Measurements from ENCODE around the gene DR1.

Gene DR1

DNA sequence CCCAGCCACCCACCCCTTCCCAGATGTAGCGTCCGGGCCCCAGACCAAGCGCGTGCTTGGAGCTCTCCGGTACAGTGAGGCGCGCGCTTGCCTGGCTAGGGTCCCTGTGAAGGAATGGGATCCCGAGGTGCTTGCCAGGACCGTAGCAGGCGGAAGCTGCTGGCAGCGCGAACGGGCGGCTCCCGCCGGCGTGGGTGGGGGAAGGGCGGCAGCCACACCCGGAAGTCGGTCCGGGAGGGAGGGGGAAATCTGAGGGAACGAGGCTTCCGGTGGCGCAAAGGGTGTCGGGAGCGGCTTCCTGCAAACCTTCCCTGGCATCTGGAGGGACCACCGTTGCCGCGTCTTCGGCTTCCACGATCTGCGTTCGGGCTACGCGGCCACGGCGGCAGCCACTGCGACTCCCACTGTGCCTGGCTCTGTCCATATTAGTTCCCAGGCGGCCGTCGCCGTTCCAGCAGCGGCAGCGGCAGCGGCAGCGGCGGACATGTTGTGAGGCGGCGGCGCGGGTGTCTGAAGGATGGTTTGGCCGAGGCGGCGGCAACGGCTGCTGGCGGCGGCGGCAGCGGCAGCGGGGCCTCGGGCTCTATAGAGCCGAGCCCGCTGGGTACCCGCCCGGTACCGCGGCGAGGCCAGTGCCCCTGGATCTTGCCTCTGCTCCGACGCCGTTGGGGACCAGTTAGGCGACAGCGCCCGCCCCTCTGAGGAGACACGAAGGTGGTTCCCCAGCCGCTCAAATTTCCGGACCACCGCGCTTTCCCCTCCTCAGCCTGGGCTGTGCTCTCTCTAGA, at the start of gene DR1:
Gene DR1, plus strand, starts transcription at position 275 of the 788 bp plus-strand sequence. CDS start 739 bp downstream, outside the sequence.
- peak; percentile 80 for DNase-seq

DNA sequence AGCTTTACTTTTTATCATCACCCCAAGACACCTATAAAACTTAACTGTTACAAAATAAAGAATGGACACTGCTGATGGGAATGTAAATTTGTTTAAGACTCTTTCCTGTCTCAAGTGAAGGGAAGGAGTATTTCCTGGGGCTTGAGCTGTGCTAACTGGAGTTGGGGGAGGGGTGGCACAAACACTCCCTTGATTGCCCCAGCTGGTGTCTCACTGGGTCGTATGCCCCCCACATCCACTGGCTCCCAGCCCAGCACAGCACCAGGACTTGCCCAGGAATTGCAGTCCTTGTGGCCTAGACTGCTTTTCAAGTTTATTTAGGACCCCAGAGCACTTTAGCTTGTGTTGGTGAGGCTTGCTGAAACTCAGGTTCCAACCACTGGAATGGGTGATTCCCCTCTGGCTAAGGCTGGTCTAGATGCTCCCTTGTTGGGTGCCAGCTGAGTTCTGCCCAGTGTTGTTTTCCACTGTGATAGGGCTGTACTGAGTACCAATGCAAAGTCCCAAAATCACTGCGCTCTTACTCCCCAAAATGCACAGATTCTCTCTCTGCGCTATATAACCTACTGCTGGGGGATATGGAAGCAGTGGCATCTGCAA, 49.1 kb upstream of the DR1 start:
- DNase-seq: no peak

DNA sequence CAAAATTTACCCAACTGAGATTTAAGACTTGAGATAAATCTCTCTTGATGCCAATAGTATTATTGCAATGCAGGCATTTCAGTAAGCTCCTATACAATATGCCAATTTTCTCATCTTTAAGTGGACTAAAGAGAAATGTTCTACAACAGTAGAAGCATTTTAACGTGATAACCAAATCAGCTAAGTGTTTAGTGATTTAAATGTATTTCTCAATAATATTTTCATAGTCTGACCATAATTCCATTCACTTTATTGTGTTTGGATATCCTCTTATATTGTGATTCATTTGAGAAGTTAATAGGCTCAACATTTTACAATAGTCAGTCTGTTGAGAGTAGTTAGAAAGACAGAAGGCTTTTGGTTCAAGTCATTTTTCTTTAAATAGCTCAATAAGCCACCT, 44.6 kb upstream of the DR1 start:
- DNase-seq: no peak

DNA sequence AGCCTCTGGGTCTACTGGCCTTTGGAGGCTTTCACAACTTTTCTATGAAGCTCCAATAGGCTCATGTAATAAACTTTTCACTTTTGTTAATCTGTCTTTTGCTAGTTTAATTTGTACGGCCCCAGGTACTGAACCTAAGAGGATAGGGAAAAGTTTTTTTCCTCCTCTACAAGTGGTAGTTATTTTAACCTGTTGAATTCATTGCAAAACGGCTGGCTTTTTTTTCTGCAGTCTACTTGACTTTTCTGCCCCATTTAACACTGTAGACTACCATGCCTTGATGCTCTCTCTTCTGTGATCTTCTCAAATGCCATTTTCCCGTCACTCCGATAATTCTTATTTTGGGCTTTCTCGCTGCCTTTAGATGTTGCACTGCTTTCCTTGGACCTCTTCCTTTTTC, 43.6 kb upstream of the DR1 start:
- DNase-seq: no peak

DNA sequence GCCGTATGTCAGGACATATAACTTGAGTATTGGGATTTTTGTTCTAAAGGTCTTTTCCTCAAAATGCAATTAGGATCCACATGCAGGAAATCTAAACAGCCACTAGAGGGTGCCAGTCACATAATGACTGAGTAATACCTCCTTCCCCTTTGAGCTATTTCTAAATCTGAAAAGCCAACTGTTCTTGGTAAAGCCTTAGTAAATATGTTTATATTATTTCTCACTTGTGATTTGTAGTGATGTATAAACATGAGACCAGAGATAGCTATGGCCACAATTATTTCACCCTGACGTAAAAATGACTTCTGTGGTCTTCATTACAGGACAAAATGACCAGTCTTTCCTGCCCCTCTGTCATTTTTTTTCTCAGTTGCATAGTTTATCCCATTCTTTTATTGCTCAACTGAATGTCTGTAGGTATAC, 41.0 kb upstream of the DR1 start:
- DNase-seq: peak; percentile 26

DNA sequence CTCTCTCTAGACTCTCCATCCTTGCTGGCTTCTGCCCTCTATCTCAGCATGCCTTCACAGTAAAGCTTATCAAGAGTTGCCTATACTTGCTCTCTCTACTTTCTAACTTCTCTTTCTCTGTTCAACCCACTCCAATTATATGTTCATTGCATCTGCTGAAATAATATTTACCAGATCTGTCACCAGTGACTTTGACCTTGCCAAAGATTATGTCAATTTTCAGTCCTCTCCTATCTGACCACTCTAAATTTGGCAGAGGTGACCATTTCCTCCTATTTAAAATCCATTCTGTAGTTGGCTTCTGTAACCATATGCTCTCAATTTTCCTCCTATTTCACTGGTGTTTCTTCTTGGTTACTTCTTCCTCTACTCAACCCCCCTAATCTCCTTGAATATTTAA, 38.8 kb upstream of the DR1 start:
- DNase-seq: no peak

DNA sequence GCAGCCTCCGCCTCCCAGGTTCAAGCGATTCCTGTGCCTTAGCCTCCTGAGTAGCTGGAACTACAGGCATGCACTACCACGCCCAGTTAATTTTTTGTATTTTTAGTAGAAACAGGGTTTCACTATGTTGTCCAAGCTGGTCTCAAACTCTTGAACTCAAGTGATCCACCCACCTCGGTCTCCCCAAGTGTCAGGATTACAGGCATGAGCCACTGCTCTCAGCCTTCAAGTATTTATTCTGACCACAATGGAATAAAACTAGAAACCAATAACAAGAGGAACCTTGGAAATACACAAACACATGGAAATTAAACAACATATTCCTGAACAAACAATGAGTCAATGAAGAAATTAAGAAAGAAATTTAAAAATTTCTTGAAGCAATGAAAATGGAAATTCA, 32.7 kb upstream of the DR1 start:
- no peak for DNase-seq

DNA sequence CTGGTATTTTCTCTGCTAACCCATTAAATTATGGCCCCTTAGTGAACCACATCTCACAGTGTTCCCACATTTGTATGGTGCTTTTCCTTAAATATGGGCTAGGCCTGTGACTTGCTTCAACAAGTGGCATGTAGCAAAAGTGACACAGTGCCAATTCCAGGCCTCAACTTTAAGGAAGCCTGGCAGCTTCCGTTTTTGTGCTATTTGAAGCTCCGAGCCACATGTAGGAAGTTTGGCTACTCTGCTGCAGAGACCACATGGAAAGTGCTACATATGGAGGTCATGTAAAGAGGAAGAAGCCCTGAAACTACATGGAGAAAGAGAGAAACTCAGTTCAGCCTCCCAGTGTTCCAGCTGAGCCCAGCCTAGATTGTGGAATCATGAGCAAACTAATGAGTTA, 28.5 kb upstream of the DR1 start:
- DNase-seq: no peak

DNA sequence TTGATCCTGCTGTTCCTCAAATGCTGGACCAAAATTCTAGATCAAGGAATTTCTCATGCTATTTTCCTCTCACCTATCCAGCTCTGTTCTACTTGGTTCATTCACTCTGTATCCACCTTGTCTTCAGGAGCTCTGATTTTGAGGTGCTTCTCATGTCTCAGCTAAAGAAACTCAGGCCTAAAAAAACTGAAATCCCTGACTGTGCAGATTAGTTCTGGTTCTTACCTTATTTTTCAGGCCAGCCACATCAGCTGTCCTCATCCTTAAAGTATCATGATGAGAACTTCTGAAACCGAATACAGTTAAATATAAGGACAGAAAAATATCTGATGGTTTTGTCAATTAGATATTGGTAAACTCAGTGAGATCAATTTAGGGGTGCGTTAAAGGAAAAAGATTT, 27.8 kb upstream of the DR1 start:
- no peak for DNase-seq

DNA sequence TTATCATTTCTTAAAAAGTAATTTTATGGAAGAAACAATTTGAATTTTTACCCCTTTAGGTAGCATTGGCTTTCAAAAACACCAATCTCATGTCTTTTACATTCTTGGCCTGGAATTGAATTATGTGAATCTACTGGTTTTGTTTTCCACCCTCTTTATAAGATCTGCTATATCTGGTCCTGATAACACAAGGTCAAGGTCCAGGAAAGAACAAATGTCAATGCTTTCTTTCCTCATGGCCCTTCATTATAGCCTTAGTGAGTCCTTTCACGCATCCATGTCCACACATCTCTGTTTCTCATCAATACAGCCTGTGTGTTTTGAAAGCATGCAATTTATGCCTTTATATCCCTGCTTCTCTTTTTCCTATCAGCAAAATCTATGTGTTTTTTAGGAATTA, 24.0 kb upstream of the DR1 start:
- no peak for DNase-seq

DNA sequence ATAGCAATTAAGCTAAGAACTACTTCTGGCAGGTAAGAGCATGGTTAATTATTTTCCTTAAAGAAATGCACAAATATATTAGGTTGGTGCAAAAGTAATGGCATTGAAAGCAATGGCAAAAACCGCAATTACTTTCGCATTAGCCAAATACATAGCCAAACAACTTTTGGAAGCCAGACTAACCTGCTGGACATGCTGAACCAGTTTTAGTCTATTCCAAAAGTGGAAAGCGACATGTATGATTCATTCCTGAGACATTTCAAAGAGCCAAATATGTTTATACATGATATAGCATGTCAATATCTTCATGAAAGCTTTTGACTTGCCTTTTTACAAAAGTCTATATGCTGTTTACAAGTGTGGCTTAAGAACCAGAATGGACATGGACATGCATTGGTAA, 23.4 kb upstream of the DR1 start:
- DNase-seq: no peak

DNA sequence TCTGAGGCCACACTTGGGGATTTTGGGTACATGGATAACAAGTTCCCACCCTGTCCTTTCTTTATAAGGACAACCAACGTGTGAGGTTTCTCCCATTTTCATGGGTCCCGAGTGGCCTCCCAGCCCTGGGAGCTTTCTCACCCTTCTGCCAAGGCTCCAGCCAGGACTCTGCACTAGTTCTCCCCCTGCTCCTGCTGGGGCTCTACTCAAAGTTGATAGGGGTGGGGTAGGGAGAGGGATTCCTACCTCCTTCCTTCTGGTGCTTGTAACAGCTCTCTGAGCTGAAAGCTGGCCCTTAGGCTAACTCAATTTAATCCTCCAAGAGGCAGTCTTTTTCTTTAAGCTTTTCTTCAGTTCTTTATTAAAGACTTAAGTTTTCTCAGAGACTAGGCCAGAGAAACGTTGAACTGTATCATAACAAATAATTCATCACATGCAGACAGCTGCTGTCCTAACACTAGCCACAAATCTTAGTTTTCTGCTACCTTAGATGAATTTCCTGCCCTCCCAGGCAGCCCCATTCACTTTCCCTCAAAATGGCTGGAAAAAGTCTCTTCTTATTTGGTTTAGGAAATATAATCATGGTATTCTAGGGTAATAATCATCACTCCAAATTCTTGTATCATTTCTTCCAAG, 22.4 kb upstream of the DR1 start:
- DNase-seq: no peak

DNA sequence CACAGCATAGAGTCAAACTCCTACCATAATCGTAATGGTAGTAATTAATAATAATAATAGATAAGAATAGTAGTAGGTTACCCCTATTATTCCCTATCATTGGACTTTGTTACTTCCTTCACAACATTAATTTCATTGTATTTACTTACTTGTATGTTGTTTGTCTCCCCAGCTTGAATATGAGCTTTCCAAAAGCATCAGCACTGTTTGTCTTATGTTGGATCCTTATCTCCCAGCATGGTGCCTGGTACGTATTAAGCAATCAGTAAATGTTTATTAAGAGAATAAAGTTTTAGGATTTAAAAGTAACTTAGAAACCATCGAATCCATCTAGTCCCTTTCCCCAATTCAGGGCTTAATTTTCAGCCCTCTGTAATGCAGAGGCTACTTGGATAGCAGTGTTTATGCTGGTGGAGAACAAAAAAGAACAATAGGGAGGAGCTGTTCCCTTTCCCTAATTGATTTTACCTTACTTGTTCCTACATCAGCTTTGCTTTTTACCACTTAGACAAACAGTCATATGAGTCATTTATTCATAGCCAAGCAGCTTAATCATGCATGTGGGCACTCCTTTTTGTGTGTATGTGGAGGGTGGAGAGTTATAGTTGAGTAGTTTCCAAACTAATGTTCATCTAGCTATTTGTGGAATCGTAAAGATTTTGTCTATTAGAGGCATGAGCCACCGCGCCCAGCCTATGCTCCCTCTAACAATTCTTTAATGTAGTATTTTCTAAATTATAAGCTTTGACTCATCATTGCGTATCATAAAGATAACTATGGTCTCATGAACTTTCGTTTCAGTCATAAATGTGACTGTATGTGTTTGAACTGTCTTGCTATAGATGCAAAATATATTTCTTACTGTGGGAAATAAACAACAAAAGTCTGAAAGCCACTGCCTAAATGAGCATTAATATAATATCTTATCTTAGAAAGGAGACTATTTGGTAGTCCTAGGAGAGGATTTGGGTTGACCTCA, 20.9 kb upstream of the DR1 start:
- DNase-seq: no peak

DNA sequence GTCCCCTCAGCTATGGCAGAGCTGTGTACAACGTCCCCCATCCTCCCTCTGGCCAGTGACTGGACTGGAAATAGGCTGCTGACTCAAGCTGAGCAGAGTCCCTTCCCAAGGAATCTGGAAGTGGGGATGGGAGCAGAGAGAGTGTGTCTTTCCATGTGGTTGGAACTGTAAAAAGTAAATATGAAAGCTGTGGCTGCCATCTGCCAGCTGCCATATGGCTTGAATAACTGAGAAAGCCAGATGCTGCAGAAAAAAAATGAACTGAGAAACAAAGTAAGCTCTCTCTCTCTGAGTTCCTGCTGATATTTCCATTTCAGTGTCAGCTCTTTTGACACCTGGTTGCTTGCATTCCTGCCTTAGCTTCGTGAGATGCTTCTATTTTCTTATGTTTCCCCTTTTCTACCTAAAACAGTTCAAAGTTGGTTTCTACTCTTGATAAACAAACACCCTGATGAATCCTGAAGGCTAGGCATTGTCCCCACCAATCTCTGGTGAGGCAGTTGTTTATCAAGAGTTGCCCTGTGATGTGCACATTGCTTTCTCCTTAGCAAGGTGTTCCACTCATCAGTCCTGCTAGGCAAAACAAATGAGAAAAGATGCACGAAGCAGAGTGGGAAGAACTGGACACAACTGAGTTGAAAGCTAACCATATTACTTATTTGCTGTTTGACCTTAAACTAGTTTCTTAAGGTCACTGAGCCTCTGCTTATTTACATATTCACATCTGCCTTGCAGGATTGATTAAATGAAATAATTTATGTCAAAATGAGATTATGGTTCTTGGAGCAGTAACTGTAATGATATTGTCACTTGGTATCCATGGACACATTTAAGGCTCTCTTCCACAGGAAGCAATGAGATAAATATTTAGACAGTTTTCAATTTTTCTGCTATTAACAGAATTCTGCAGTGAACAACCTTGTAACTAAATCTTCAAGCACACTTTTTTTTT, 16.6 kb upstream of the DR1 start:
- no peak for DNase-seq

DNA sequence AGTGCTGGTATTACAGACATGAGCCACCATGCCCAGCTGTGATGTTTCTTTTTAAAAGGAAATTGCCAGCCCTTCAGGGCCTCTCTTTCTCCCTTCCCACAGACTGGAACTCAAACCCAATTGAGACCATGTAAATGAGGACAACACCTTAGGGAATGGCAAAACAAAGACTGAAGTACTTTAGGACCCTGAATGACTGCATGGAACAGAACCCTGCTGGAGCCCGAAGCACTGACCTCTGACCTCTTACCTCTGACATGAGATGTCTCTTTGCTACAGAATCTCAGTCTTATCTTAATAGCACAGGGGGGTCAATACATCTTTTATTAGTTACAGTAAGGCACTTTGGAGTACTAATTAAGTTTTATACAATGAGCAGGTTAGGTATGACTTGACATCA, 15.5 kb upstream of the DR1 start:
- DNase-seq: no peak

DNA sequence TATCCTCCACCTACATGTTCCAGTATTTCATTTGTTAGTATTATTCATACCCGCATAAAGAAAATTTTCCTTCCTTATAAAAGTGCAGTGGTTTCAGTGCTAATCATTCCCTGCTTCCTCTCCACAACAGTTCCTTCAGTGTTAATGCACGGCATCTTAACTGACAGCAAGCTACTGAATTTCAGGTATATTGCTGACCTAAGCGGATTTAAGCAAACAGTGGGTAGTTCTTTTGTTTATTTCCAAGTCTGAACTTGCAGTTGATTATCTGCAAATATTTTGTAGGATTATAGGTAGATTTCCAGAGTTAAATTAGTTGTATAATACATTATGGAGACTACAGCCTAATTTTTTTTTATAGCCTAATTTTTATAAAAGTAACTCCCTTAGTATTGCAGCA, 15.1 kb upstream of the DR1 start:
- no peak for DNase-seq

DNA sequence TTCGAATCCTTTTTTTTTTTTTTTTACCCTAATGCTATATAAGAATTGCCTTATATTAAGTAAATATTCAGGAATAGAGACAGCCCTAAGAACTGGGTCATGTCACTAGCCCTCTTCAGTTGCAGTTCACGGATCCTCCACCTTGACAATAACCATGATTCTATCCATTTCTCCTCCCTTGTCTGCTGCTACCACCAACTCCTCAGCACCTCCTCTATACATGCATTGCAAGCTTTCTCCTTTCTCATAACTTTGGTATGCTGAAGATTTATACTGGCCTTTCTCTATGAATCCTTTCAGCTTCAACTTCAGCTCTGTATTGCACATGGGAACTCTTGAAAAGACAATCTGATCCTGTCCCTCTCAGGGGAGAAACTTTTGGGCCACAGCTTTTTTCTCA, 14.3 kb upstream of the DR1 start:
- no peak for DNase-seq

DNA sequence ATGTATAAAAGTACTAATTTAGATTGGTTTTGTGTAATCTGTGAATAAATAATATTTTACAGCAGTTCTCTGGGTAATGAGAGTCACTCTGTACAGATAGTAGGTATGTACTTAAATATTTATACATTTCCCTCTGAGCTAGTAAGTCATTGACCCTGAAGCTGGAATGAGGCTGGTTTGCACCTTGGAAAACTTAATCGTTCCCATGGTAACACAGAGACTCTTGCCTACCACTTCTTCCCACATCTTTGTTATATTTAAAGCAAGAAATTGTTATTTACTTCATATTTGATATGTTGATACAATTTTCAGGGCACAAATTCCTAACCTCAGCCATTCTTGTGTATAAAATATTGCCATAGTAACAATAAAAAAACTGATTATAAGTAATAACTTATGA, 13.3 kb upstream of the DR1 start:
- DNase-seq: no peak

DNA sequence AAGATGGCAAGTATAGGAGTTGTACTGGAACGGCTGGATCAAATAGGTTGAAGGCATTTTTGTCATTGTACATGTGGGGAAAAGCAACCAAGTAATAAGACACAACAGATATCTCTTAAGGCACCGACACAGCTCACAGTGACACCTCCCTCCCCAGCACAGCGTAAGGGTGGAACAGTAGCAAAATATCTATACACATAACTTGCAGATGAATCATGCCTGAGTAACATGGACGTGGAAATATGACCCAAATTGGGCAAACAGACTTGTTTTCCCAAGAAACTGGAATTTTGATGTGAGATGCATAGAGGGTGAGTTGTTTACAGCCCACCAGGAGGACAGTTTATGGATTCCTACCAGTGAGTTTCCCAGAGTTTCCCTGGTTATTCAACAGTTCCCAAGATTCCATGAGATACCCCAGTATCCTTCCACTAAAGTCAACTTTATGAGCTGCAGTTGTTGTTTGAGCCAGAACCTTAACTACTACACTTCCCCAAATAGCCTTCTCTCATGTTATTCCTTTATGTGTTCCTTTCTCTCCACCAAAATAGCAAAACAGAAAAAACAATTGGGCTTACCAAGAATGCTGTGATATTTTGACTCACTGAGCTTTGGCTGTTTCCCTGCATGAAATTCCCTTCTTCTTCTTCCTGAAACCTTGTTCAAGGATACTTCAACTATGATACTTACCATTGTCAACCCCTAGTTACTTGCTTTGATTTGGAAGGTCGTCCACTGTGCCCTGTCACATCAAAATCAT, 7.1 kb upstream of the DR1 start:
- DNase-seq: no peak

DNA sequence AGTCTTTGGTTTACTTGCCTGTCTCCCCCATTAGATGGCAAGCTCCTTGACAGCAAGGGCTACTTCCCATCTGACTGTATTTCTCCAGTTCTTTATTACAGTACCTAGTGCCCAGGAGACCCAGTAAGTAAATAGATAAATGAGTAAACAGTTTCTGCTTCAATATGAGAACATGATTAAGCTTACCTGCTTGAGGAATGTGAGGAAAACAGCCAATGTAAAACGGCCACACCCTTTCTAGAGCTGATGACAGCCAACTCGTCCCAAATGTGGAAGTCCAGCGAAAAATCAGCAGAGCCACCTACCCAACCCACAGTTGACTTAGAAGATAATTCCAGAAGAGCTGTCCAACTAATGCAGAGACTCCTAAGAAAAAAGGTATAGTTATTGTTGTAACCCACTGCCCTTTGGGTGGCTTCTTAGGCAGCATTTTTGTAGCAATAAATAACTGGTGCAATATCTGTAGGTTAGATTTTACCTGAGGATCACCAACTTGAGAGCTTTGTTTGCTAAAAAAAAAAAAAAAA, 6.5 kb upstream of the DR1 start:
- DNase-seq: no peak

DNA sequence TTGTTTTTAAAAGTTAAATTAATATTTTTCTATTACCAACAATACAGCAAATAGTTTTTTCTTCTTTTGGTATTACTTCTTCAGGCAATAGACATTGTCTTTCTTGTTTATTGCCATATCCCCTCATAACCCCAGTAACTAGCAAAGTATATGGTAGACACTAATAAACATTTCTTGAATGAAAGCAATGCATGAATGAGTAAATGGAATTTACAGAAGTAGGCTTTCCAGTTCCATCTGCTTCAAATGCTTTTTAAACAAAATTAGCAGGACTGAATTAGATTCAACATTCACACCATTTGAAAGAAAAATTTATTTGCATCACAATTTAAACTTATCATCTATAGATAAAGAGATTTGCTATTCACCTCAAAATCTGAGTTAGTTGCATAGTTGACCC, 5.6 kb upstream of the DR1 start:
- no peak for DNase-seq

All from NCI-H526 treated with DMSO at 0.1 percent for 48 hours (cell line).